Neural crest cell (in vitro differentiated cells): Measurements from ENCODE around the gene CYP26B1. TPM values are rescaled to one million over a fixed set of nuclear protein-coding genes. Genes with fewer than 3 reads are reported as not detected.

Source experiments
- DNase-seq: peaks from one replicate; pipeline ENCODE4 v3.0.0; 2021; ENCODE audit warnings: low read depth, mixed read lengths, low spot score
- H3K27ac Mint-ChIP-seq: one replicate; pipeline ENCODE4 v1.8.0; 2021; ENCODE audit warnings: mild to moderate bottlenecking, mixed read lengths; ENCODE audit not compliant: unreplicated experiment
- H3K27me3 Mint-ChIP-seq: 2 replicates; pipeline ENCODE4 v1.8.0; 2021; ENCODE audit warnings: low read depth, mild to moderate bottlenecking, mixed read lengths
- H3K36me3 Mint-ChIP-seq: 2 replicates; pipeline ENCODE4 v1.8.0; 2021; ENCODE audit warnings: low read depth, mild to moderate bottlenecking, mixed read lengths
- H3K4me1 Mint-ChIP-seq: 2 replicates; pipeline ENCODE4 v1.8.0; 2021; ENCODE audit warnings: mixed read lengths
- H3K4me3 Mint-ChIP-seq: one replicate; pipeline ENCODE4 v1.8.0; 2021; ENCODE audit warnings: mild to moderate bottlenecking, mixed read lengths
- H3K9me3 Mint-ChIP-seq: 2 replicates; pipeline ENCODE4 v1.8.0; 2021; ENCODE audit warnings: mixed read lengths
- total RNA-seq: library from RNA; stranded (reverse); gene quantifications from 2 replicates; pipeline ENCODE4 v1.2.1, GENCODE V29; 2021
- TF ChIP-seq, protein P1 (sequence below): fragments of 200-600 bp; sonication (generic); conservative IDR thresholded peaks from 2 replicates; pipeline ENCODE4 v1.5.0; 2021; ENCODE audit warnings: antibody characterized with exemption, mild to moderate bottlenecking

Gene CYP26B1
- total RNA-seq, 1 donor from 2014 or later = 16.4 TPM

DNA sequence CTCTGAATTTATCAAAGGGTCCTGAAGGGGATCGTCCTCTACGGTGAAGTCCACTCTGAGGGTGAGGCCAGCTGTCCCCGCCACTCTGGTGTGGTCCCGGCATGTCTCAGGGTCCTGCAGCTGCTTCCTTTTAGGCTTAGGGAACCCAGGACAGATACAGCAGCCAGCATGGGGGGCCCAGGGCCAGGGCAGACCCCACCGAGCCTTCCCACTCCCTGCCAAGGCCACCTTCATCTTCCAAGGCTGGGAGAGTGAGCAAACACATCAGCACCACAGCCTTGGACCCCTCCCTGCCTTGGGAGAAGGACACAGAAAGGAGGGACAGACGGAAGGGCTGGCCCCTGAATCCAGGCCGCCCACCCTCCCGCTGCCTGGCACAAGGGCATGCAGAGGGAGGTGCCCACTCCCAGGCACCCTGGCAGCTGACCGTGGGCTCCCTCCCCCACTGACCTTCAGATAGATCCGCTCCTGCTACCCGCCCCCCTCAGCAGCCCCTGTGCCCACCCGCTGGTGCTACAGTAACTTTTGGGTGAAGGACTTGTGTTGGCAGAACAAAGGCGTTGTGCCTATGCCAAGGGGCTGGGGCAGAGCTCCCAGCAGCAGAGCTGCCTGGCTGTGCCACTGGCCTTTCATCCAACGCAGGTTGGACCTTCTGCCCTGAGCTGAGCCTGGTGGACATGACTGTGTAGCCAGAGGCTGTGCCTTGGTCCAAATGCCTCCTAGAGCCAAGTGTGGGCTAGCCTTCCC is 7.6 kb downstream of the CYP26B1 start:
- Mint-ChIP-seq H3K4me3 (no peak overlapping the region), H3K9me3 (no peaks in the 10 kb centered on the region), H3K4me1 (peaks cover 33% of the 10 kb centered on the region), H3K27me3 (peaks cover 56% of the 10 kb centered on the region), H3K27ac (no peak overlapping the region), H3K36me3 (no peaks in the 10 kb centered on the region)
- DNase-seq = no peak
- TF ChIP-seq, protein P1, sequence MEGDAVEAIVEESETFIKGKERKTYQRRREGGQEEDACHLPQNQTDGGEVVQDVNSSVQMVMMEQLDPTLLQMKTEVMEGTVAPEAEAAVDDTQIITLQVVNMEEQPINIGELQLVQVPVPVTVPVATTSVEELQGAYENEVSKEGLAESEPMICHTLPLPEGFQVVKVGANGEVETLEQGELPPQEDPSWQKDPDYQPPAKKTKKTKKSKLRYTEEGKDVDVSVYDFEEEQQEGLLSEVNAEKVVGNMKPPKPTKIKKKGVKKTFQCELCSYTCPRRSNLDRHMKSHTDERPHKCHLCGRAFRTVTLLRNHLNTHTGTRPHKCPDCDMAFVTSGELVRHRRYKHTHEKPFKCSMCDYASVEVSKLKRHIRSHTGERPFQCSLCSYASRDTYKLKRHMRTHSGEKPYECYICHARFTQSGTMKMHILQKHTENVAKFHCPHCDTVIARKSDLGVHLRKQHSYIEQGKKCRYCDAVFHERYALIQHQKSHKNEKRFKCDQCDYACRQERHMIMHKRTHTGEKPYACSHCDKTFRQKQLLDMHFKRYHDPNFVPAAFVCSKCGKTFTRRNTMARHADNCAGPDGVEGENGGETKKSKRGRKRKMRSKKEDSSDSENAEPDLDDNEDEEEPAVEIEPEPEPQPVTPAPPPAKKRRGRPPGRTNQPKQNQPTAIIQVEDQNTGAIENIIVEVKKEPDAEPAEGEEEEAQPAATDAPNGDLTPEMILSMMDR = no peak

GRCh38 chr2:72139471-72139873 is 8.2 kb downstream of the CYP26B1 start:
- H3K27me3 Mint-ChIP-seq = peaks cover 54% of the 10 kb centered on the region
- TF ChIP-seq, protein P1 = no peak

DNA sequence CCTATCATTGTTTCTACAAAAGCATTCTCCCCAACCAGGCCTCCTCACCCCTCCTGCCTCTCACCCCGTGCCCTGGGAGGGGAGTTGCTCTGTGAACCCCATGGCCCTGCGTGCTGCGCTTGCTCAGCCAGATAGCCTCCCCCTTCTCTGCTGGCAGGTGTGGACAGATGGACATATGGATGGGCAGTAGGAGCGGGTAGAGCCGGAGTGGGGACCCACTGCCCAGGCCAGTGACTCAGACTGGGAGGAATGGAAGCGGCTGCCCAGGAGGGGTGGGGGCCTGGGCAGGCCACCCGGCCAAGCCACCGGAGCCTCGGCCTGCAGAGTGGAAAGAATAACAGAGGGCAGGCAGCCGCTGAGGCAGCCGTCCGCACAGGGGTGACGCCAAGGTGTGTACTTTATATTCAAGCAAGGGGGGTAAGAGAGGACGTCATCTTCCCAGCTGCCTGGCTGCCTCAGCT is 8.7 kb downstream of the CYP26B1 start:
- H3K4me1 Mint-ChIP-seq = peaks cover 31% of the 10 kb centered on the region
- no peak for DNase-seq
- no peak overlapping the region for H3K27ac Mint-ChIP-seq
- H3K27me3 Mint-ChIP-seq = peaks cover 51% of the 10 kb centered on the region
- TF ChIP-seq, protein P1 = no peak
- no peaks in the 10 kb centered on the region for H3K36me3 Mint-ChIP-seq
- no peak overlapping the region for H3K4me3 Mint-ChIP-seq
- H3K9me3 Mint-ChIP-seq = no peaks in the 10 kb centered on the region

More at GRCh38 chr2:72139471-72139873, 8.2 kb downstream of the CYP26B1 start:
- DNase-seq = no peak
- Mint-ChIP-seq H3K4me1 (peaks cover 33% of the 10 kb centered on the region), H3K27ac (no peak overlapping the region), H3K9me3 (no peaks in the 10 kb centered on the region), H3K36me3 (no peaks in the 10 kb centered on the region), H3K4me3 (no peak overlapping the region)

GRCh38 chr2:72138011-72138881 is 9.4 kb downstream of the CYP26B1 start:
- TF ChIP-seq, protein P1 = no peak
- H3K4me1 Mint-ChIP-seq = peaks cover 26% of the 10 kb centered on the region
- no peak overlapping the region for H3K4me3 Mint-ChIP-seq
- H3K9me3 Mint-ChIP-seq = no peaks in the 10 kb centered on the region
- no peaks in the 10 kb centered on the region for H3K36me3 Mint-ChIP-seq
- no peak for DNase-seq
- peaks cover 44% of the 10 kb centered on the region for H3K27me3 Mint-ChIP-seq
- no peak overlapping the region for H3K27ac Mint-ChIP-seq

- Mint-ChIP-seq H3K27me3 (peaks cover 40% of the 10 kb centered on the region), H3K4me1 (peaks cover 22% of the 10 kb centered on the region), H3K27ac (no peak overlapping the region), H3K36me3 (no peaks in the 10 kb centered on the region), H3K4me3 (peak overlapping the region; percentile 12), H3K9me3 (no peaks in the 10 kb centered on the region)
- peak; percentile 87 for DNase-seq
- TF ChIP-seq, protein P1 = peak; percentile 92
These were observed 10.1 kb downstream of the CYP26B1 start for GRCh38 chr2:72137498-72138010.
